Choroid plexus epithelial cell (primary cell): ENCODE data around the gene AP4M1.

ENCODE experiments used
- DNase-seq: peaks from one replicate; pipeline ENCODE4 v3.0.0-alpha.2; 2010; ENCODE audit warnings: low read depth
- H3K4me3 ChIP-seq: 2 replicates; pipeline ENCODE4 v1.5.1; 2011; ENCODE audit warnings: low read depth, mild to moderate bottlenecking, control low read depth, low read length, moderate library complexity
- TF ChIP-seq, protein P1 (sequence below): conservative IDR thresholded peaks from 2 replicates; pipeline ENCODE4 v1.5.1; 2011; ENCODE audit warnings: low read depth, mild to moderate bottlenecking, control low read depth, inconsistent platforms, low read length, moderate library complexity

The AP4M1 gene

DNA sequence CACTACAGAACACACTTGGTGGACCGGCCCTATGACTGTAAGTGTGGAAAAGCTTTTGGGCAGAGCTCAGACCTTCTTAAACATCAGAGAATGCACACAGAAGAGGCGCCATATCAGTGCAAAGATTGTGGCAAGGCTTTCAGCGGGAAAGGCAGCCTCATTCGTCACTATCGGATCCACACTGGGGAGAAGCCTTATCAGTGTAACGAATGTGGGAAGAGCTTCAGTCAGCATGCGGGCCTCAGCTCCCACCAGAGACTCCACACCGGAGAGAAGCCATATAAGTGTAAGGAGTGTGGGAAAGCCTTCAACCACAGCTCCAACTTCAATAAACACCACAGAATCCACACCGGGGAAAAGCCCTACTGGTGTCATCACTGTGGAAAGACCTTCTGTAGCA lies 37.3 kb upstream of the AP4M1 start:
- TF ChIP-seq, protein P1, sequence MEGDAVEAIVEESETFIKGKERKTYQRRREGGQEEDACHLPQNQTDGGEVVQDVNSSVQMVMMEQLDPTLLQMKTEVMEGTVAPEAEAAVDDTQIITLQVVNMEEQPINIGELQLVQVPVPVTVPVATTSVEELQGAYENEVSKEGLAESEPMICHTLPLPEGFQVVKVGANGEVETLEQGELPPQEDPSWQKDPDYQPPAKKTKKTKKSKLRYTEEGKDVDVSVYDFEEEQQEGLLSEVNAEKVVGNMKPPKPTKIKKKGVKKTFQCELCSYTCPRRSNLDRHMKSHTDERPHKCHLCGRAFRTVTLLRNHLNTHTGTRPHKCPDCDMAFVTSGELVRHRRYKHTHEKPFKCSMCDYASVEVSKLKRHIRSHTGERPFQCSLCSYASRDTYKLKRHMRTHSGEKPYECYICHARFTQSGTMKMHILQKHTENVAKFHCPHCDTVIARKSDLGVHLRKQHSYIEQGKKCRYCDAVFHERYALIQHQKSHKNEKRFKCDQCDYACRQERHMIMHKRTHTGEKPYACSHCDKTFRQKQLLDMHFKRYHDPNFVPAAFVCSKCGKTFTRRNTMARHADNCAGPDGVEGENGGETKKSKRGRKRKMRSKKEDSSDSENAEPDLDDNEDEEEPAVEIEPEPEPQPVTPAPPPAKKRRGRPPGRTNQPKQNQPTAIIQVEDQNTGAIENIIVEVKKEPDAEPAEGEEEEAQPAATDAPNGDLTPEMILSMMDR, result no peak
- H3K4me3 ChIP-seq, result no peak overlapping the region
- no peak for DNase-seq

- TF ChIP-seq, protein P1, result no peak
Measured at GRCh38 chr7:100065452-100066186, 35.8 kb upstream of the AP4M1 start.

DNA sequence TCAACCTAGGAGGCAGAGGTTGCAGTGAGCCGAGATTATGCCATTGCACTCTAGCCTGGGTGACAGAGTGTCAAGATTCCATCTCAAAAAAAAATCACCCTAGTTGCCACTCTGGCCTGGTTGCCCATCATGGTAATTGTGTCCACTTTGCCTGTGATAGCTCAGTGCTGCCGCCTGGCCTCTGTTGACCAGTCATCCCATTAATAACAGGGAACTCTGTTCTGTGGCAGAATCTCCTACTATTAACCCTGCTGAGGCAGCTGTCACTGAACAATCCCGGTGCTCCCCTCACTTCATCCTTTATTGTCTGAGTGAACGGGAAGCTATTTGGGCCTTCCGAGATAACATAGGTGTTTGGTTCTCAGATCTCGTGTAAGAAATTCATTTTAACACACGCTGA lies 34.5 kb upstream of the AP4M1 start:
- TF ChIP-seq, protein P1, result no peak
- no peak for DNase-seq
- no peak overlapping the region for H3K4me3 ChIP-seq

More at GRCh38 chr7:100065452-100066186, 35.8 kb upstream of the AP4M1 start:
- H3K4me3 ChIP-seq, result no peak overlapping the region
- peak; percentile 68 for DNase-seq

DNA sequence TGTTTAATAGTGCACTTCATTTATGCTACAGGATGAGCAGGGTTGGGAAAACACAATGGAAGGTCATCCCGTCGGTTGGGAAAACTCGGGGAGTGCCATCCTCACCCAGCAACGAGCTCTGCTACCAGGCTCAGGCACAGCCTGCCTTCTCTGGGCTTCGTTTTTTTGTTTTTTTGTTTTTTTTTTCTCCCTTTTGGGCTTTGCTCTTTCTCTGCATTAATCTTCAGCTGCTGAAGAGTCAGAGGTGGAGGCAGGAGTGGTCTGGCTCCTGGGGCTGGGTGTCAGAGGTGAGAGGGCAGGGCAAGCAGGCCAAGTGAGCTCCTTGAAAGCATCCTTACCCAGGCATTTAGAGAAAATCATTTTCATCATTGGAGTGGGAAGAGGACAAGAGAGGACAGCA lies 31.5 kb upstream of the AP4M1 start:
- TF ChIP-seq, protein P1, result no peak
- DNase-seq, result no peak
- no peak overlapping the region for H3K4me3 ChIP-seq

DNA sequence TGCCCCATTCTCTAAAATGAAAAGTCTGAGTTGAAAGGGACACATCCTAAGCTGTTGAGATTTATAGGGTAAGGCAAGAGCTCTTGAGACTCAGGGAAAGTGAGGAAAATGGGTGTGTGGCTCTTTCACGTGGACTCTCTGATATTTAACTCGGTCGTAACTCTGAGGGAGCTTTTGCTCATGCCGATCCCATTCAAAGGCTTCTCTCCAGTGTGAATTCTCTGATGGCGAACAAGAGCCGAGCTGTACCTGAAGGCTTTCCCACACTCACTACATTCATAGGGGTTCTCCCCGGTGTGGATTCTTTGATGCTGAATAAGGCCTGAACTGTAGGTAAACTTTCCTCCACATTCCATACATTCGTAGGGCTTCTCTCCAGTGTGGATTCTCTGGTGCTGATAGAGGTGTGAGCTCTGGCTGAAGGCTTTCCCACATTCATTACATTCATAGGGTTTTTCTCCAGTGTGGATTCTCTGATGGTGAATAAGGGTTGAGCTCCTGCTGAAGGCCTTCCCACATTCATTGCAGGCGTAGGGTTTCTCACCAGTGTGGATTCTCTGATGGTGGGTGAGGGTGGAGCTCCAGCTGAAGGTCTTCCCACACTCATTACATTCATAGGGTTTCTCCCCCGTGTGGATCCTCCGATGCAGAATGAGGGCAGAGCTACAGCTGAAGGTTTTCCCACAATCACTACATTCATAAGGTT lies 30.3 kb upstream of the AP4M1 start:
- TF ChIP-seq, protein P1, result no peak
- DNase-seq, result no peak
- H3K4me3 ChIP-seq, result no peak overlapping the region

- DNase-seq, result no peak
- H3K4me3 ChIP-seq, result no peak overlapping the region
- TF ChIP-seq, protein P1, result no peak
Measured at GRCh38 chr7:100072462-100072861, 29.0 kb upstream of the AP4M1 start.
